Measurements from ENCODE around the gene MYH10.
"Not testable (repeated sequence)": the region's sequence is repeated elsewhere in the genome, so short reads cannot be mapped to it uniquely, and the experiment has no call there.

The MYH10 gene

GRCh38 chr17:8630227-8630801 is at the start of gene MYH10:
Gene MYH10 (minus strand): TSS chr17:8630725. CDS start chr17:8623246, 7,479 bp downstream.
- DNase-seq = no peak

GRCh38 chr17:8679126-8679525 is 48.6 kb upstream of the MYH10 start:
- no peak for DNase-seq

GRCh38 chr17:8675306-8675705 is 44.8 kb upstream of the MYH10 start:
- DNase-seq = no peak

- DNase-seq = no peak
Measured at GRCh38 chr17:8674344-8675305, 44.1 kb upstream of the MYH10 start.

GRCh38 chr17:8673612-8674011 is 43.1 kb upstream of the MYH10 start:
- DNase-seq = no peak

- DNase-seq = no peak
Measured at GRCh38 chr17:8672326-8672725, 41.8 kb upstream of the MYH10 start.

GRCh38 chr17:8670421-8670820 is 39.9 kb upstream of the MYH10 start:
- DNase-seq = no peak

GRCh38 chr17:8668176-8668740 is 37.7 kb upstream of the MYH10 start:
- no peak for DNase-seq

- DNase-seq = no peak
Measured at GRCh38 chr17:8667421-8667820, 36.9 kb upstream of the MYH10 start.

- no peak for DNase-seq
Measured at GRCh38 chr17:8665684-8666083, 35.2 kb upstream of the MYH10 start.

- no peak for DNase-seq
Measured at GRCh38 chr17:8664456-8665126, 34.1 kb upstream of the MYH10 start.

GRCh38 chr17:8662973-8663372 is 32.4 kb upstream of the MYH10 start:
- no peak for DNase-seq

- no peak for DNase-seq
Measured at GRCh38 chr17:8662076-8662831, 31.7 kb upstream of the MYH10 start.

- DNase-seq = not testable (repeated sequence)
Measured at GRCh38 chr17:8660709-8661108, 30.2 kb upstream of the MYH10 start.

- no peak for DNase-seq
Measured at GRCh38 chr17:8659758-8660410, 29.4 kb upstream of the MYH10 start.

GRCh38 chr17:8658810-8659209 is 28.3 kb upstream of the MYH10 start:
- no peak for DNase-seq

- DNase-seq = no peak
Measured at GRCh38 chr17:8656693-8657092, 26.2 kb upstream of the MYH10 start.

GRCh38 chr17:8654822-8655221 is 24.3 kb upstream of the MYH10 start:
- DNase-seq = no peak

GRCh38 chr17:8651013-8651412 is 20.5 kb upstream of the MYH10 start:
- no peak for DNase-seq

- DNase-seq = no peak
Measured at GRCh38 chr17:8650119-8650499, 19.6 kb upstream of the MYH10 start.

- no peak for DNase-seq
Measured at GRCh38 chr17:8649157-8650118, 18.9 kb upstream of the MYH10 start.

Measured in cerebellar nuclear complex (tissue), 1 donor.